ENCODE data around the gene KCNK1.

KCNK1 gene

DNA sequence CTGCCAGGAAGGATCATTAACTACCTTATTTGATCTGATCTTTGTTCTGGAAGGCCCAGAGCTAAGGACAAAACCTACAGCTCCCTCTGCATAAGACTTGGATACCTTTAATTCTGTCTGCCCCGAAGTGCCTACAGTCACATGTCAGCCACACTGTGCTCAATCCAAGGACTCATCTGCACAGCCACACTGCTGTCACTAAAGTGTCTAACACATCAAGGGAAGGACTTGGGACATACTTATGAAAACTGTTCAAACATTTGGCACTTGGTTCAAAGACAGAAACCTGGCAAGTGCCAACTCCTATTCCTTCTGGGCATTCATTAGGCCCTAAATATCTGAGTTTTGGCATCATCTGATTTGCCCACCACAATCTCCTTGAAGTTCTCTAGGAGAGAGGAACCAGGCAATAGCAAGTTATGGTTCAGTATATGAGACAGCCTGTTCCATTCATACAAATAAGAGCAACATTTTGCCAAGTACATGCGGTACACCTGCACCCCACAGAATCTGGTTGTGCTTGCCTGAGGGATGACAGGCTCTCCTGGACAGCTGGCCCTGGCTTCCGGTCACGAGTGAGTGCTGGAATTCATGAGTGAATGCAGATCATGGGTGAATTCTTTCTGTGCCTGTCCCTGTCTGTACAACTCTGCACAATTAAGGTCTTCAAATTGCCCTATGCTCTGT is 105.9 kb downstream of the KCNK1 start:
- TF ChIP-seq, protein P1, sequence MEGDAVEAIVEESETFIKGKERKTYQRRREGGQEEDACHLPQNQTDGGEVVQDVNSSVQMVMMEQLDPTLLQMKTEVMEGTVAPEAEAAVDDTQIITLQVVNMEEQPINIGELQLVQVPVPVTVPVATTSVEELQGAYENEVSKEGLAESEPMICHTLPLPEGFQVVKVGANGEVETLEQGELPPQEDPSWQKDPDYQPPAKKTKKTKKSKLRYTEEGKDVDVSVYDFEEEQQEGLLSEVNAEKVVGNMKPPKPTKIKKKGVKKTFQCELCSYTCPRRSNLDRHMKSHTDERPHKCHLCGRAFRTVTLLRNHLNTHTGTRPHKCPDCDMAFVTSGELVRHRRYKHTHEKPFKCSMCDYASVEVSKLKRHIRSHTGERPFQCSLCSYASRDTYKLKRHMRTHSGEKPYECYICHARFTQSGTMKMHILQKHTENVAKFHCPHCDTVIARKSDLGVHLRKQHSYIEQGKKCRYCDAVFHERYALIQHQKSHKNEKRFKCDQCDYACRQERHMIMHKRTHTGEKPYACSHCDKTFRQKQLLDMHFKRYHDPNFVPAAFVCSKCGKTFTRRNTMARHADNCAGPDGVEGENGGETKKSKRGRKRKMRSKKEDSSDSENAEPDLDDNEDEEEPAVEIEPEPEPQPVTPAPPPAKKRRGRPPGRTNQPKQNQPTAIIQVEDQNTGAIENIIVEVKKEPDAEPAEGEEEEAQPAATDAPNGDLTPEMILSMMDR (IDR thresholded peaks at IDR 0.05; ENCODE audit: low read depth, low read length, missing control alignments): no peak
- H3K4me3 ChIP-seq (replicated peaks; ENCODE audit: low read depth, low read length): no peak overlapping the region
- no peak for DNase-seq (ENCODE audit: extremely low read depth, low read depth)

DNA sequence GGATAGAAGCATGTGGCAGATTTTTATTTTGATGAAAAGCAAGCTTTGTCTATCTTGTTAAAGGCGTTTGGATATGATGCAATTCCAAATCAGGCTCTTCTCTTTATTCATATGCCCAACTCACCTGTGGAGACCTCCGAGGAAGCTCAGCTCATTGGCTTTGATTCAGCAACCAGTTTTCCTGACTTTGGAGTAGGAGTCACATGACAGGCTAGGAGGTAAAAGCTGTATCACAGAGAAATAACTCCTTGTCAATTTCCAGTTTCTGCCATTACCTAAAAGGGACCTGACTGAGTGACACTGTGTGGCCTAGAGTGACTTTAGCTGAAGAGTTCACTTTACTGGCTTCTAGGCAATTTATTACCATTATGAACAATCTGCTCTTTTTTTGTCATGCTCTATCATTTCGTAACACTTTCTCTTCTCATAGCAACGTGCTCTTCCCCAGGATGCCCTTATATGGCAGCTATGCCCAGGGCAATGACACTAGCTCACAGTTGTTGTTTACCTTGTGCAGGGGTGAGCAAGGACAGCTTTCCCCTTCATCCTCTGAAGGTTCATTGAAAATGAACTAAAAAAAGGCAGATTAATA is 107.2 kb downstream of the KCNK1 start:
- no peak for DNase-seq (ENCODE audit: extremely low read depth, low read depth)
- TF ChIP-seq, protein P1 (IDR thresholded peaks at IDR 0.05; ENCODE audit: low read depth, low read length, missing control alignments): no peak

More for the DNA sequence above, 107.2 kb downstream of the KCNK1 start:
- no peak overlapping the region for H3K4me3 ChIP-seq (replicated peaks; ENCODE audit: low read depth, low read length)
